ENCODE measurements around the gene CTBP2. TPM values are rescaled to one million over a fixed set of nuclear protein-coding genes. Genes with fewer than 3 reads are reported as not detected.

Gene CTBP2
- polyA plus RNA-seq, 5 donors = 77.4 to 86.8 (median 85.1) TPM

- no peak for DNase-seq
Observed at GRCh38 chr10:125146791-125147579, 13.4 kb downstream of the CTBP2 start.

GRCh38 chr10:125145636-125146035 lies 14.7 kb downstream of the CTBP2 start:
- DNase-seq = no peak

GRCh38 chr10:125144693-125145623 lies 15.4 kb downstream of the CTBP2 start:
- no peak for DNase-seq

- DNase-seq = no peak
Observed at GRCh38 chr10:125144206-125144605, 16.2 kb downstream of the CTBP2 start.

- DNase-seq = no peak
Observed at GRCh38 chr10:125142946-125143345, 17.4 kb downstream of the CTBP2 start.

- no peak for DNase-seq
Observed at GRCh38 chr10:125141860-125142484, 18.4 kb downstream of the CTBP2 start.

GRCh38 chr10:125141150-125141859 lies 19.1 kb downstream of the CTBP2 start:
- no peak for DNase-seq

- DNase-seq = no peak
Observed at GRCh38 chr10:125140151-125140550, 20.2 kb downstream of the CTBP2 start.

- no peak for DNase-seq
Observed at GRCh38 chr10:125137601-125138438, 22.5 kb downstream of the CTBP2 start.

- no peak for DNase-seq
Observed at GRCh38 chr10:125136087-125136486, 24.3 kb downstream of the CTBP2 start.

GRCh38 chr10:125135771-125136035 lies 24.7 kb downstream of the CTBP2 start:
- no peak for DNase-seq

- no peak for DNase-seq
Observed at GRCh38 chr10:125134916-125135770, 25.2 kb downstream of the CTBP2 start.

GRCh38 chr10:125134483-125134848 lies 25.9 kb downstream of the CTBP2 start:
- DNase-seq = no peak

- no peak for DNase-seq
Observed at GRCh38 chr10:125133696-125134482, 26.5 kb downstream of the CTBP2 start.

GRCh38 chr10:125132344-125132743 lies 28.0 kb downstream of the CTBP2 start:
- no peak for DNase-seq

GRCh38 chr10:125130916-125131315 lies 29.4 kb downstream of the CTBP2 start:
- no peak for DNase-seq

GRCh38 chr10:125130260-125130659 lies 30.1 kb downstream of the CTBP2 start:
- no peak for DNase-seq

GRCh38 chr10:125129076-125129458 lies 31.3 kb downstream of the CTBP2 start:
- no peak for DNase-seq

GRCh38 chr10:125128397-125129075 lies 31.8 kb downstream of the CTBP2 start:
- DNase-seq = no peak

Data from right lung (tissue), 5 donors.